SK-N-SH (cell line): ENCODE results near the gene RNF215. TPM values are rescaled to one million over a fixed set of nuclear protein-coding genes. Genes with fewer than 3 reads are reported as not detected.
A peak's percentile ranks its signal among the peaks of the same experiment; 100 is the strongest.

Source experiments
- CTCF ChIA-PET: fragments of 300-600, 350-600 bp; formaldehyde crosslinking; extraction: SDS; loops from one replicate; lab custom pipeline; 2021; lab: Yijun Ruan, JAX
- POLR2A ChIA-PET: fragments of 350-600 bp; sonication (Branson Sonifier 250); formaldehyde crosslinking; extraction: SDS; loops from one replicate; lab custom pipeline; 2020; ENCODE audit warnings: antibody characterized with exemption, inconsistent platforms; lab: Yijun Ruan, JAX
- DNase-seq: peaks from one replicate; pipeline ENCODE4 v3.0.0; 2012
- H2AFZ ChIP-seq: fragments of 200-600 bp; sonication (generic); 2 replicates; pipeline ENCODE4 v1.8.1; 2016; ENCODE audit warnings: antibody characterized with exemption, mild to moderate bottlenecking, low read depth
- H3F3A ChIP-seq: fragments of 200-600 bp; sonication (generic); replicated peaks from 2 replicates; pipeline ENCODE3; 2016; ENCODE audit warnings: antibody characterized with exemption, mild to moderate bottlenecking; ENCODE audit not compliant: insufficient read depth
- H3K27ac ChIP-seq, 2 experiments: fragments of 200-500 bp in 1 of 2; fragments of 200-600 bp in 1 of 2; sonication (Bioruptor generic) in 1 of 2; sonication (generic), shearing (Covaris generic) in 1 of 2; 2 replicates each; pipeline versions ENCODE4 v1.5.1 to v1.6.1; 2014 to 2016; ENCODE audit warnings: low read depth in 2 of 2, inconsistent platforms in 1 of 2, low read length in 1 of 2, mild to moderate bottlenecking in 1 of 2, mixed read lengths in 1 of 2
- H3K27me3 ChIP-seq: fragments of 200-600 bp; sonication (generic), shearing (Covaris generic); 2 replicates; pipeline ENCODE4 v1.6.1; 2016; ENCODE audit warnings: mixed run types; ENCODE audit not compliant: insufficient read depth
- H3K36me3 ChIP-seq, 2 experiments: fragments of 200-500 bp in 1 of 2; fragments of 200-600 bp in 1 of 2; sonication (Bioruptor generic) in 1 of 2; sonication (generic) in 1 of 2; replicated peaks in 1 of 2; 2 replicates each; pipeline versions ENCODE3 to v1.5.1; 2014 to 2016; ENCODE audit warnings: low read length in 1 of 2, mild to moderate bottlenecking in 1 of 2; ENCODE audit not compliant: insufficient read depth in 2 of 2, control insufficient read depth in 1 of 2
- H3K4me1 ChIP-seq, 2 experiments: fragments of 200-500 bp in 1 of 2; fragments of 200-600 bp in 1 of 2; sonication (Bioruptor generic) in 1 of 2; sonication (generic), shearing (Covaris generic) in 1 of 2; 2 replicates each; pipeline versions ENCODE4 v1.5.1 to v1.6.1; 2014 to 2016; ENCODE audit warnings: low read depth in 1 of 2, low read length in 1 of 2, mixed run types in 1 of 2; ENCODE audit not compliant: insufficient read depth in 2 of 2, control insufficient read depth in 1 of 2
- H3K4me2 ChIP-seq: fragments of 200-600 bp; sonication (generic), shearing (Covaris generic); 2 replicates; pipeline ENCODE4 v1.6.1; 2017; ENCODE audit warnings: mixed run types
- H3K4me3 ChIP-seq, 2 experiments: fragments of 200-500 bp in 1 of 2; fragments of 200-600 bp in 1 of 2; sonication (Bioruptor generic) in 1 of 2; sonication (generic), shearing (Covaris generic) in 1 of 2; 2 replicates each; pipeline versions ENCODE4 v1.5.1 to v1.8.1; 2014 to 2016; ENCODE audit warnings: low read depth in 2 of 2, inconsistent platforms in 1 of 2, low read length in 1 of 2, mild to moderate bottlenecking in 1 of 2, mixed read lengths in 1 of 2, moderate library complexity in 1 of 2
- H3K79me2 ChIP-seq: fragments of 200-600 bp; sonication (generic); 2 replicates; pipeline ENCODE4 v1.8.1; 2017; ENCODE audit warnings: mild to moderate bottlenecking; ENCODE audit not compliant: insufficient read depth
- H3K9ac ChIP-seq: fragments of 200-600 bp; sonication (generic); 2 replicates; pipeline ENCODE4 v1.6.1; 2017; ENCODE audit warnings: mixed run types
- H3K9me2 ChIP-seq: fragments of 200-600 bp; sonication (generic); 2 replicates; pipeline ENCODE4 v1.6.1; 2017; ENCODE audit warnings: mixed run types
- H3K9me3 ChIP-seq: fragments of 200-600 bp; sonication (generic); 2 replicates; pipeline ENCODE4 v1.6.1; 2017; ENCODE audit warnings: mixed run types, mild to moderate bottlenecking, moderate library complexity
- H4K20me1 ChIP-seq: fragments of 200-600 bp; sonication (generic); 2 replicates; pipeline ENCODE4 v1.6.1; 2017; ENCODE audit warnings: mild to moderate bottlenecking, mixed run types; ENCODE audit not compliant: insufficient read depth
- CTCF ChIP-seq: fragments of 200-600 bp; sonication (generic); IDR thresholded peaks from 2 replicates; pipeline ENCODE4 v1.6.1; 2017; ENCODE audit warnings: antibody characterized with exemption, mild to moderate bottlenecking, moderate library complexity
- ELF1 ChIP-seq: IDR thresholded peaks from 2 replicates; pipeline ENCODE4 v1.4.0; 2012
- EP300 ChIP-seq, 2 experiments: IDR thresholded peaks; 2 replicates each; pipeline versions ENCODE4 v1.4.0 to v1.6.1; 2012; ENCODE audit warnings: borderline replicate concordance in 1 of 2, low read depth in 1 of 2, low read length in 1 of 2
- EZH2phosphoT487 ChIP-seq: fragments of 200-600 bp; sonication (generic); IDR thresholded peaks from 2 replicates; pipeline ENCODE4 v1.6.1; 2017; ENCODE audit warnings: low read depth, mixed run types, mild to moderate bottlenecking, antibody characterized with exemption, moderate library complexity, borderline replicate concordance
- FOXJ3 ChIP-seq: sonication (generic); formaldehyde crosslinking; IDR thresholded peaks from 2 replicates; pipeline ENCODE4 v1.5.1; 2020; ENCODE audit warnings: mild to moderate bottlenecking, missing genetic modification reagents
- GATA2 ChIP-seq: sonication (generic); formaldehyde crosslinking; IDR thresholded peaks from 2 replicates; pipeline ENCODE4 v1.5.0; 2020; ENCODE audit warnings: mild to moderate bottlenecking, missing genetic modification reagents
- JUND ChIP-seq: IDR thresholded peaks from 2 replicates; pipeline ENCODE4 v1.4.0; 2012
- MXI1 ChIP-seq: IDR thresholded peaks from 2 replicates; pipeline ENCODE4 v1.6.1; 2012; ENCODE audit warnings: mild to moderate bottlenecking, low read depth, low read length, improper control_type of control experiment
- PBX3 ChIP-seq: IDR thresholded peaks from 2 replicates; pipeline ENCODE4; 2012
- POLR2AphosphoS5 ChIP-seq: IDR thresholded peaks from 2 replicates; pipeline ENCODE4 v1.6.1; 2012; ENCODE audit warnings: low read depth, low read length
- RAD21 ChIP-seq: IDR thresholded peaks from 2 replicates; pipeline ENCODE4 v1.6.1; 2012; ENCODE audit warnings: mild to moderate bottlenecking, low read length
- RFX5 ChIP-seq: IDR thresholded peaks from 2 replicates; pipeline ENCODE4 v1.6.1; 2012; ENCODE audit warnings: mild to moderate bottlenecking, improper control_type of control experiment, low read length
- SMC3 ChIP-seq: IDR thresholded peaks from 2 replicates; pipeline ENCODE4 v1.6.1; 2012; ENCODE audit warnings: low read depth, low read length, improper control_type of control experiment
- TEAD4 ChIP-seq: IDR thresholded peaks from 2 replicates; pipeline ENCODE4 v1.4.0; 2012; ENCODE audit warnings: mild to moderate bottlenecking, borderline replicate concordance; ENCODE audit not compliant: insufficient read depth
- WGBS: methylation state at CpG from one replicate; pipeline ENCODE4 v1.1.6; 2017; ENCODE audit warnings: low lambda C conversion rate; 5-methylcytosine and 5-hydroxymethylcytosine counted together
- polyA plus RNA-seq, 3 experiments: library from polyadenylated mRNA; depleted of rRNA; stranded (reverse); fragments of >200 nt; gene quantifications; 2 replicates each; pipeline ENCODE4 v1.2.3, GENCODE V29; 2012
- TF ChIP-seq, protein P1 (sequence below): fragments of 150-350 bp; IDR thresholded peaks from 2 replicates; pipeline ENCODE4 v1.6.1; 2016; ENCODE audit warnings: mild to moderate bottlenecking, low read depth, low read length

Gene RNF215
- polyA plus RNA-seq, 1 of the 3 experiments (the other 2 are of a cell fraction) = 28.6 TPM

DNA sequence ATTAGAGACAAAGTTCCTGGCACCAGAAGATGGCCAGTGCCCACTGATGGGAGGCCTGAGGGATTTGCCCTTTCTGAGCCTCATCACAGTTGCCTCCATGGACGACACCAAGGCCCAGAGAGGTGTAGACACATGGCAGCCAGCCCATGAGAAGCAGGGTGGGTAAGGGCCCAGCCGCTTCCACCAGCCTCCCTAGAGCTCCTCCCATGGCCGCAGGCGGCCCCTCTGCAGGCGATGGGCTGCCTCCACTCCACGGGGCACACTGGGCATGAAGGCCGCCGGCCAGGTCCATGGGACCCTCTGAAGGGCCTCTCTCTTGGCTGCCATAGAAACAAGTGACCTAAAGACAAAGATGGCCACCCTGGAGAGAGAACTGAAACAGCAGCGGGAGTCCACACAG is 15.9 kb downstream of the RNF215 start:
- Histone ChIP-seq H3K4me2 (no peak overlapping the region), H3K36me3 (no peaks in the 10 kb centered on the region), H3K27me3 (no peaks in the 10 kb centered on the region), H3K9ac (no peak overlapping the region), H4K20me1 (no peaks in the 10 kb centered on the region), H3K79me2 (no peaks in the 10 kb centered on the region), H3K27ac (peak overlapping the region in 1 of 2 experiments; percentile 34; a peak in 2 of 4 replicates), H3F3A (no peaks in the 10 kb centered on the region), H3K4me3 (no peak overlapping the region), H3K9me3 (no peaks in the 10 kb centered on the region), H3K9me2 (no peaks in the 10 kb centered on the region), H2AFZ (no peak overlapping the region), H3K4me1 (peaks cover 0 to 12% of the 10 kb centered on the region in 2 experiments; a peak in 1 of 4 replicates)
- CTCF ChIA-PET = interaction anchor here (0.9 to 1.7 kb wide), 3 partner anchors 13 to 84 kb away, joined by 3 to 6 read pairs (median 3); no protein-coding TSS in a partner anchor
- POLR2A ChIA-PET = interaction anchor here (3.4 kb wide), 1 partner anchor 10 kb away, joined by 12 read pairs; no protein-coding TSS in a partner anchor
- no peak for DNase-seq
- TF ChIP-seq RAD21 (no peak), RFX5 (no peak), SMC3 (no peak), FOXJ3 (CRISPR knock-in tag) (no peak), TEAD4 (no peak), CTCF (no peak), POLR2AphosphoS5 (no peak), EZH2phosphoT487 (no peak), GATA2 (CRISPR knock-in tag) (no peak), MXI1 (no peak), JUND (no peak), ELF1 (no peak), EP300 (IDR thresholded peaks at IDR 0.05; ENCODE audit: borderline replicate concordance in 1 of 2, low read depth in 1 of 2, low read length in 1 of 2) (no peak)
- TF ChIP-seq, protein P1, sequence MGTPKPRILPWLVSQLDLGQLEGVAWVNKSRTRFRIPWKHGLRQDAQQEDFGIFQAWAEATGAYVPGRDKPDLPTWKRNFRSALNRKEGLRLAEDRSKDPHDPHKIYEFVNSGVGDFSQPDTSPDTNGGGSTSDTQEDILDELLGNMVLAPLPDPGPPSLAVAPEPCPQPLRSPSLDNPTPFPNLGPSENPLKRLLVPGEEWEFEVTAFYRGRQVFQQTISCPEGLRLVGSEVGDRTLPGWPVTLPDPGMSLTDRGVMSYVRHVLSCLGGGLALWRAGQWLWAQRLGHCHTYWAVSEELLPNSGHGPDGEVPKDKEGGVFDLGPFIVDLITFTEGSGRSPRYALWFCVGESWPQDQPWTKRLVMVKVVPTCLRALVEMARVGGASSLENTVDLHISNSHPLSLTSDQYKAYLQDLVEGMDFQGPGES = no peak
- WGBS = 93% methylated on average over 8 of the region's 9 CpGs

GRCh38 chr22:30370641-30371230 is 16.5 kb downstream of the RNF215 start:
- ChIA-PET CTCF (interaction anchor here (0.9 to 1.2 kb wide), 3 partner anchors 12 to 83 kb away, joined by 3 read pairs; no protein-coding TSS in a partner anchor), POLR2A (interaction anchor here (3.4 kb wide), 1 partner anchor 10 kb away, joined by 12 read pairs; no protein-coding TSS in a partner anchor)
- Histone ChIP-seq H3K4me1 (peaks cover 0 to 12% of the 10 kb centered on the region in 2 experiments; a peak in 1 of 4 replicates), H3K9me2 (no peaks in the 10 kb centered on the region), H3K27ac (peak overlapping the region in 1 of 2 experiments; percentile 34; a peak in 2 of 4 replicates), H3K79me2 (no peaks in the 10 kb centered on the region), H2AFZ (no peak overlapping the region), H3K4me2 (no peak overlapping the region), H3F3A (no peaks in the 10 kb centered on the region), H3K36me3 (no peaks in the 10 kb centered on the region), H3K9ac (no peak overlapping the region), H3K9me3 (no peaks in the 10 kb centered on the region), H3K27me3 (no peaks in the 10 kb centered on the region), H3K4me3 (no peak overlapping the region), H4K20me1 (no peaks in the 10 kb centered on the region)
- TF ChIP-seq PBX3 = no peak
- 81% methylated on average over 18 of the region's 19 CpGs for WGBS
- DNase-seq = peak; percentile 55
